Activated naive CD8-positive, alpha-beta T cell treated with anti-CD3 and anti-CD28 coated beads, Interleukin-2, amount 10 ng/mL, durations not matched to agents 7 days and 5 days (primary cell): ENCODE results near the gene CCBE1. TPM values are rescaled to one million over a fixed set of nuclear protein-coding genes. Genes with fewer than 3 reads are reported as not detected.

Experiments
- ATAC-seq: fragments of 150-1000 bp; cut with Tn5 transposase; one replicate; pipeline ENCODE4 v1.10.0; 2021; ENCODE audit warnings: low read depth, moderate library complexity
- POLR2A ChIA-PET: fragments of 350-600 bp; sonication (Branson Sonifier 250); formaldehyde crosslinking; loops from one replicate; lab custom pipeline; 2021; ENCODE audit warnings: antibody characterized with exemption; lab: Charles Lee
- DNase-seq: peaks from one replicate; pipeline ENCODE4 v3.0.0; 2021
- H3K27ac Mint-ChIP-seq: one replicate; pipeline ENCODE4 v1.8.0; 2022; ENCODE audit warnings: mild to moderate bottlenecking, mixed read lengths
- H3K27me3 Mint-ChIP-seq: one replicate; pipeline ENCODE4 v1.8.0; 2022; ENCODE audit warnings: mild to moderate bottlenecking, moderate library complexity, mixed read lengths
- H3K36me3 Mint-ChIP-seq: one replicate; pipeline ENCODE4 v1.8.0; 2021; ENCODE audit warnings: mild to moderate bottlenecking, mixed read lengths
- H3K4me1 Mint-ChIP-seq: one replicate; pipeline ENCODE4 v1.8.0; 2021; ENCODE audit warnings: mixed read lengths
- H3K4me3 Mint-ChIP-seq: one replicate; pipeline ENCODE4 v1.8.0; 2022; ENCODE audit warnings: mild to moderate bottlenecking, moderate library complexity, mixed read lengths
- H3K9me3 Mint-ChIP-seq: one replicate; pipeline ENCODE4 v1.8.0; 2021; ENCODE audit warnings: mixed read lengths
- total RNA-seq, 2 experiments: library from RNA; stranded (reverse); gene quantifications; one replicate each; pipeline ENCODE4 v1.2.3, GENCODE V29; 2021

The CCBE1 gene
- total RNA-seq, 2 experiments from 2014 or later: not detected

- POLR2A ChIA-PET: no interaction called here
These were observed 195.3 kb downstream of the CCBE1 start for GRCh38 chr18:59501920-59502273.

GRCh38 chr18:59500765-59501164 lies 196.5 kb downstream of the CCBE1 start:
- Mint-ChIP-seq H3K4me1 (no peaks in the 10 kb centered on the region), H3K4me3 (no peak overlapping the region), H3K27ac (no peak overlapping the region), H3K36me3 (no peaks in the 10 kb centered on the region), H3K9me3 (peaks cover 1% of the 10 kb centered on the region), H3K27me3 (peaks cover 2% of the 10 kb centered on the region)
- ATAC-seq: no peak
- POLR2A ChIA-PET: no interaction called here
- no peak for DNase-seq

More at GRCh38 chr18:59501920-59502273, 195.3 kb downstream of the CCBE1 start:
- H3K9me3 Mint-ChIP-seq: peaks cover 1% of the 10 kb centered on the region
- no peak overlapping the region for H3K27ac Mint-ChIP-seq
- ATAC-seq (no peak), DNase-seq (no peak)
- H3K36me3 Mint-ChIP-seq: no peaks in the 10 kb centered on the region
- no peak overlapping the region for H3K4me3 Mint-ChIP-seq
- no peaks in the 10 kb centered on the region for H3K4me1 Mint-ChIP-seq
- peaks cover 2% of the 10 kb centered on the region for H3K27me3 Mint-ChIP-seq

- H3K27ac Mint-ChIP-seq: no peak overlapping the region
- H3K36me3 Mint-ChIP-seq: no peaks in the 10 kb centered on the region
- no peak overlapping the region for H3K4me3 Mint-ChIP-seq
- ATAC-seq: no peak
- H3K9me3 Mint-ChIP-seq: peaks cover 1% of the 10 kb centered on the region
- POLR2A ChIA-PET: no interaction called here
- H3K4me1 Mint-ChIP-seq: no peaks in the 10 kb centered on the region
- H3K27me3 Mint-ChIP-seq: peaks cover 2% of the 10 kb centered on the region
- DNase-seq: no peak
These were observed 198.6 kb downstream of the CCBE1 start for GRCh38 chr18:59498506-59499086.

- ATAC-seq (no peak), DNase-seq (no peak)
- POLR2A ChIA-PET: no interaction called here
- Mint-ChIP-seq H3K4me3 (no peak overlapping the region), H3K27ac (no peak overlapping the region), H3K9me3 (no peaks in the 10 kb centered on the region), H3K36me3 (no peaks in the 10 kb centered on the region), H3K4me1 (no peaks in the 10 kb centered on the region), H3K27me3 (no peaks in the 10 kb centered on the region)
These were observed 204.3 kb downstream of the CCBE1 start for GRCh38 chr18:59492756-59493421.

- no peaks in the 10 kb centered on the region for H3K36me3 Mint-ChIP-seq
- POLR2A ChIA-PET: no interaction called here
- DNase-seq: no peak
- no peak for ATAC-seq
- H3K9me3 Mint-ChIP-seq: no peaks in the 10 kb centered on the region
- no peaks in the 10 kb centered on the region for H3K27me3 Mint-ChIP-seq
- no peak overlapping the region for H3K27ac Mint-ChIP-seq
- no peaks in the 10 kb centered on the region for H3K4me1 Mint-ChIP-seq
- no peak overlapping the region for H3K4me3 Mint-ChIP-seq
These were observed 208.3 kb downstream of the CCBE1 start for GRCh38 chr18:59488899-59489298.

- H3K27ac Mint-ChIP-seq: no peak overlapping the region
- POLR2A ChIA-PET: no interaction called here
- no peak overlapping the region for H3K4me3 Mint-ChIP-seq
- no peaks in the 10 kb centered on the region for H3K4me1 Mint-ChIP-seq
- no peaks in the 10 kb centered on the region for H3K36me3 Mint-ChIP-seq
- no peaks in the 10 kb centered on the region for H3K9me3 Mint-ChIP-seq
- ATAC-seq (no peak), DNase-seq (no peak)
- no peaks in the 10 kb centered on the region for H3K27me3 Mint-ChIP-seq
These were observed 211.8 kb downstream of the CCBE1 start for GRCh38 chr18:59485382-59485781.

- DNase-seq (no peak), ATAC-seq (no peak)
- no peaks in the 10 kb centered on the region for H3K27me3 Mint-ChIP-seq
- no peaks in the 10 kb centered on the region for H3K36me3 Mint-ChIP-seq
- no peak overlapping the region for H3K4me3 Mint-ChIP-seq
- POLR2A ChIA-PET: no interaction called here
- H3K27ac Mint-ChIP-seq: no peak overlapping the region
- H3K9me3 Mint-ChIP-seq: no peaks in the 10 kb centered on the region
- no peaks in the 10 kb centered on the region for H3K4me1 Mint-ChIP-seq
These were observed 212.5 kb downstream of the CCBE1 start for GRCh38 chr18:59484561-59485328.

- no peaks in the 10 kb centered on the region for H3K36me3 Mint-ChIP-seq
- H3K27ac Mint-ChIP-seq: no peak overlapping the region
- no peak for ATAC-seq
- POLR2A ChIA-PET: no interaction called here
- H3K4me1 Mint-ChIP-seq: no peaks in the 10 kb centered on the region
- no peak overlapping the region for H3K4me3 Mint-ChIP-seq
- no peak for DNase-seq
- H3K9me3 Mint-ChIP-seq: no peaks in the 10 kb centered on the region
- H3K27me3 Mint-ChIP-seq: peaks cover 2% of the 10 kb centered on the region
These were observed 213.1 kb downstream of the CCBE1 start for GRCh38 chr18:59484131-59484530.

- ATAC-seq (no peak), DNase-seq (no peak)
- H3K4me3 Mint-ChIP-seq: no peak overlapping the region
- no peak overlapping the region for H3K27ac Mint-ChIP-seq
- peaks cover 2% of the 10 kb centered on the region for H3K27me3 Mint-ChIP-seq
- H3K4me1 Mint-ChIP-seq: no peaks in the 10 kb centered on the region
- no peaks in the 10 kb centered on the region for H3K9me3 Mint-ChIP-seq
- POLR2A ChIA-PET: no interaction called here
- H3K36me3 Mint-ChIP-seq: no peaks in the 10 kb centered on the region
These were observed 215.8 kb downstream of the CCBE1 start for GRCh38 chr18:59481436-59481835.

- H3K9me3 Mint-ChIP-seq: no peaks in the 10 kb centered on the region
- H3K36me3 Mint-ChIP-seq: no peaks in the 10 kb centered on the region
- POLR2A ChIA-PET: no interaction called here
- no peak overlapping the region for H3K4me3 Mint-ChIP-seq
- H3K27me3 Mint-ChIP-seq: peaks cover 2% of the 10 kb centered on the region
- ATAC-seq (no peak), DNase-seq (no peak)
- no peak overlapping the region for H3K27ac Mint-ChIP-seq
- H3K4me1 Mint-ChIP-seq: no peaks in the 10 kb centered on the region
These were observed 217.4 kb downstream of the CCBE1 start for GRCh38 chr18:59479776-59480175.

- no peaks in the 10 kb centered on the region for H3K36me3 Mint-ChIP-seq
- POLR2A ChIA-PET: no interaction called here
- no peak overlapping the region for H3K27ac Mint-ChIP-seq
- no peaks in the 10 kb centered on the region for H3K9me3 Mint-ChIP-seq
- DNase-seq: no peak
- H3K4me1 Mint-ChIP-seq: no peaks in the 10 kb centered on the region
- peaks cover 2% of the 10 kb centered on the region for H3K27me3 Mint-ChIP-seq
- H3K4me3 Mint-ChIP-seq: no peak overlapping the region
- ATAC-seq: no peak
These were observed 218.6 kb downstream of the CCBE1 start for GRCh38 chr18:59478591-59478990.

- no peak overlapping the region for H3K27ac Mint-ChIP-seq
- H3K4me3 Mint-ChIP-seq: no peak overlapping the region
- ATAC-seq (no peak), DNase-seq (no peak)
- no peaks in the 10 kb centered on the region for H3K4me1 Mint-ChIP-seq
- H3K27me3 Mint-ChIP-seq: peaks cover 2% of the 10 kb centered on the region
- no peaks in the 10 kb centered on the region for H3K9me3 Mint-ChIP-seq
- POLR2A ChIA-PET: no interaction called here
- no peaks in the 10 kb centered on the region for H3K36me3 Mint-ChIP-seq
These were observed 219.4 kb downstream of the CCBE1 start for GRCh38 chr18:59477849-59478248.

GRCh38 chr18:59470561-59471121 lies 226.6 kb downstream of the CCBE1 start:
- H3K27me3 Mint-ChIP-seq: no peaks in the 10 kb centered on the region
- DNase-seq (no peak), ATAC-seq (no peak)
- no peaks in the 10 kb centered on the region for H3K9me3 Mint-ChIP-seq
- H3K4me3 Mint-ChIP-seq: no peak overlapping the region
- POLR2A ChIA-PET: no interaction called here
- no peaks in the 10 kb centered on the region for H3K36me3 Mint-ChIP-seq
- no peak overlapping the region for H3K27ac Mint-ChIP-seq
- H3K4me1 Mint-ChIP-seq: no peaks in the 10 kb centered on the region
